Measurements from ENCODE around the gene MAP2K3. TPM values are rescaled to one million over a fixed set of nuclear protein-coding genes. Genes with fewer than 3 reads are reported as not detected.
"Not testable (repeated sequence)": the region's sequence is repeated elsewhere in the genome, so short reads cannot be mapped to it uniquely, and the experiment has no call there.

MAP2K3 gene
- polyA plus RNA-seq, 4 donors: 48.5 to 98.2 (median 73.7) TPM

DNA sequence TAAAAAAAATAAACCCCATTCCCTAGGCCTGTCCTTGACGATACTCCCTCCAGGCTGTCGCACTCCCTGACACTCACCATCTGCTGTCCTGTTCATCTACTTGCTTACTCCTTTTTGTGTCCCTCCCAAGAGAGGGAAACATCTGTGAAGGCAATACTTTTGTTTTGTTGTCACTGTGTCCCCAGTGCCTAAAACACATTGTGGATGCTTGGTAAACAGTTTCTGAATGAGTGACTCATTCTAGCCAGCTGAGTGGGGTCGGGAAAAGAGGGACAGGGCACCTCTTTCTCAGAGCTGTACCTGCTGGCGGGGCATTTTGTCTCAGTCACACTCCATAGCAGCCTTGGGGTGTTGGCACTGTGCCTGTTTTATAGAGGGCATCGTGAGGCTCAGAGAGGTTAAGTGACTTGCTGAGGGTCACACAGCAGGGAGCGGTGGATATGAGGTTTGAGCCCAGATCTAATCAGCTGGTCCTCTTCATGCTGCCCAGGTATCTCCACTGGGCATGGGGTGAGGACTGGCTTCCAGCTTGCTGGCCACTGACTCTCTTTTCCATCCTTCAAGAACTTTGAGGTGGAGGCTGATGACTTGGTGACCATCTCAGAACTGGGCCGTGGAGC is 15.6 kb downstream of the MAP2K3 start:
- no peaks in the 10 kb centered on the region for H3K4me1 ChIP-seq (ENCODE audit: control insufficient read depth in 3 of 3, insufficient read depth in 2 of 3, low read depth in 1 of 3, low read length in 2 of 3)
- H3K27me3 ChIP-seq (ENCODE audit: control insufficient read depth in 3 of 3, insufficient read depth in 3 of 3, low read length in 3 of 3): no peaks in the 10 kb centered on the region
- no peak overlapping the region for H3K4me3 ChIP-seq (ENCODE audit: low read depth in 1 of 3, low read length in 3 of 3)
- 58 to 63% (median 63%) methylated on average over 7 of the region's 7 CpGs for WGBS, 3 donors
- DNase-seq (no peak), FAIRE-seq (no peak)
- peaks cover 0 to 77% (median 18%) of the 10 kb centered on the region in 3 donors for H3K36me3 ChIP-seq (ENCODE audit: control insufficient read depth in 3 of 3, insufficient read depth in 2 of 3, low read depth in 1 of 3, low read length in 3 of 3)
- H3K9me3 ChIP-seq (ENCODE audit: control insufficient read depth in 2 of 2, insufficient read depth in 1 of 2, low read depth in 1 of 2, low read length in 1 of 2): peaks cover 0 to 28% of the 10 kb centered on the region in 2 donors
- no peak overlapping the region for H3K27ac ChIP-seq (ENCODE audit: low read depth in 1 of 3, low read length in 2 of 3)

- Histone ChIP-seq H3K4me3 (ENCODE audit: low read depth in 1 of 3, low read length in 3 of 3) (no peak overlapping the region), H3K36me3 (ENCODE audit: control insufficient read depth in 3 of 3, insufficient read depth in 2 of 3, low read depth in 1 of 3, low read length in 3 of 3) (peaks cover 0 to 80% (median 18%) of the 10 kb centered on the region in 3 donors), H3K4me1 (ENCODE audit: control insufficient read depth in 3 of 3, insufficient read depth in 2 of 3, low read depth in 1 of 3, low read length in 2 of 3) (no peaks in the 10 kb centered on the region), H3K27me3 (ENCODE audit: control insufficient read depth in 3 of 3, insufficient read depth in 3 of 3, low read length in 3 of 3) (no peaks in the 10 kb centered on the region), H3K9me3 (ENCODE audit: control insufficient read depth in 2 of 2, insufficient read depth in 1 of 2, low read depth in 1 of 2, low read length in 1 of 2) (peaks cover 0 to 27% of the 10 kb centered on the region in 2 donors), H3K27ac (ENCODE audit: low read depth in 1 of 3, low read length in 2 of 3) (no peak overlapping the region)
- 72 to 76% (median 73%) methylated on average over 31 of the region's 31 CpGs for WGBS, 3 donors
- DNase-seq: no peak
- FAIRE-seq: no peak
Observed at GRCh38 chr17:21300601-21301571, 16.4 kb downstream of the MAP2K3 start.

DNA sequence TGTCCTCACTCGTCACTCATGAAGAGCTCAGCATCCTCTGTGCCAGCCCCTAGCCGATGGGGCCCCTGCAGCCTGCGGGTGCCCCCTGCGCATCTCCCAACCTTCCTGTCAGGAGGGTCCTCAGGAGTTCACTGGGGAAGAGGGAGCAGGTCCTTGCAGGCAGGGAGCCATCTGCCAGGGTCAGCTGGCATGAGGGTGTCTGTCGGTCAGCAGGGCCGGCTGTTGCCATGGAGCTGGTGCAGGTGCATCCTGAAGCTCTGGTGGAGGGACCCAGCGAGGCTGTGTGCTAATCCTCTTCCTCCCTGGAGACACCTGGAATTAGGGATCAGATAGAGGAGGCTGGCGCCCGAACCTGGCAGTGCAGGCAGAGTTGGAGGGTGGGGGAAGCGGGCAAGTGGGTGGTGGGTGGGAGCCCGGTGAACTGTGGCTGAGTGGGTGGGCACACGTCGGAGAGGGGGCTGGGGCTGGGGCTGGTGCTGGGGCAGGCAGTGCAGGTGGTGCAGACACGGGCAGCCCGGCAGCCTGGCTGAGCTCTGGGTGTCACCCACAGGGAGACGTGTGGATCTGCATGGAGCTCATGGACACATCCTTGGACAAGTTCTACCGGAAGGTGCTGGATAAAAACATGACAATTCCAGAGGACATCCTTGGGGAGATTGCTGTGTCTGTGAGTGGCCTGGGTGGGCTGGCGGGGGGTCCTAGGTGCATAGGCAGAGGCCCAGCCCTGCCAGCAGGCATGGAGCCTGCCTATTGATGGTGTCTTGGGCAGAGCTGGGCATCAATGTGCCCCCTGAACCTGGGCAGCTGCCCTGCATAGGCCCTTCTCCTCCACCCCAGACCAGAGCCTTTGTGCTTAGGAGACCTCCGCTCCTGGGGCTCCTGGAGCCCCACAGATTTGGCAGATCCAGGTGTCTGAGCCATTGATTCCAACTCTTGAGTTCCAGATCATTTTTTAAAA is 17.4 kb downstream of the MAP2K3 start:
- no peak for FAIRE-seq
- H3K4me1 ChIP-seq (ENCODE audit: control insufficient read depth in 3 of 3, insufficient read depth in 2 of 3, low read depth in 1 of 3, low read length in 2 of 3): no peaks in the 10 kb centered on the region
- peaks cover 0 to 78% (median 18%) of the 10 kb centered on the region in 3 donors for H3K36me3 ChIP-seq (ENCODE audit: control insufficient read depth in 3 of 3, insufficient read depth in 2 of 3, low read depth in 1 of 3, low read length in 3 of 3)
- no peak for DNase-seq
- H3K27me3 ChIP-seq (ENCODE audit: control insufficient read depth in 3 of 3, insufficient read depth in 3 of 3, low read length in 3 of 3): no peaks in the 10 kb centered on the region
- 67 to 77% (median 71%) methylated on average over 19 of the region's 19 CpGs for WGBS, 3 donors
- no peak overlapping the region for H3K27ac ChIP-seq (ENCODE audit: low read depth in 1 of 3, low read length in 2 of 3)
- peaks cover 0 to 18% of the 10 kb centered on the region in 2 donors for H3K9me3 ChIP-seq (ENCODE audit: control insufficient read depth in 2 of 2, insufficient read depth in 1 of 2, low read depth in 1 of 2, low read length in 1 of 2)
- no peak overlapping the region for H3K4me3 ChIP-seq (ENCODE audit: low read depth in 1 of 3, low read length in 3 of 3)

DNA sequence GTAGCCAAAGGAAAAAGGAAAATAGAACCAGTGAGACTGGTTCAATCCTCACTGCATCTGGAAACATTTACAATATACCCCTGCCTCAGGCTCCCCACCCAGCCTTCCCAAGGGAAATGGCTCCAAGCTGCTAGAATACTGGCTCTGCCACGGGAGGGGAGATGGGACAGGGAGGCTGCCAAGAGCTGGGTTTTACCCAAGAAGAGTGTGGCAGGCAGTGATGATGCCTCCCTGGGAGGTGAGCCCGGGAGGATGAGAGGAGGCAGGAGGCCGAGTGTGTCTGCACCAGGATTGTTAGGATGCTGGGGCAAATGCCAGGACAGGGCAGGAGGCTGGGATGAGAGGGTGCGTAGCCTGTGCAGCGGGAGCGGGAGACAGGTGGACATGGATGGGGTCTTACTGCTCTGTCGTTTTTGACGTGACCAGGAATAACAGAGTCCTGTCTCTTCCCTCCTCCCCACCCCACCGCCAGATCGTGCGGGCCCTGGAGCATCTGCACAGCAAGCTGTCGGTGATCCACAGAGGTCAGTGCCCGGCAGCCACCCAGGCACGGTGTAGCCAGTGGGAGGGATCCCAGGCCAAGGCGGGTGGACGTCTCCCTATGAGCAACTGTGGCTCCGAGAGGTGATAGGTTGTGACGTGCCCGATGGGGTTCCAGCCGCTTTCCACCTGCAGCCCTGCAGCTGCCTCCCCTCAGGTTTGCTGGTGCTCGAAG is 18.4 kb downstream of the MAP2K3 start:
- no peaks in the 10 kb centered on the region for H3K4me1 ChIP-seq (ENCODE audit: control insufficient read depth in 3 of 3, insufficient read depth in 2 of 3, low read depth in 1 of 3, low read length in 2 of 3)
- H3K27ac ChIP-seq (ENCODE audit: low read depth in 1 of 3, low read length in 2 of 3): no peak overlapping the region
- H3K9me3 ChIP-seq (ENCODE audit: control insufficient read depth in 2 of 2, insufficient read depth in 1 of 2, low read depth in 1 of 2, low read length in 1 of 2): peaks cover 0 to 11% of the 10 kb centered on the region in 2 donors
- H3K27me3 ChIP-seq (ENCODE audit: control insufficient read depth in 3 of 3, insufficient read depth in 3 of 3, low read length in 3 of 3): no peaks in the 10 kb centered on the region
- DNase-seq: peak in 1 of 2 donors; percentile 11
- no peak for FAIRE-seq
- WGBS, 3 donors: 68 to 76% (median 73%) methylated on average over 21 of the region's 21 CpGs
- H3K4me3 ChIP-seq (ENCODE audit: low read depth in 1 of 3, low read length in 3 of 3): no peak overlapping the region
- H3K36me3 ChIP-seq (ENCODE audit: control insufficient read depth in 3 of 3, insufficient read depth in 2 of 3, low read depth in 1 of 3, low read length in 3 of 3): peaks cover 0 to 77% (median 18%) of the 10 kb centered on the region in 3 donors

DNA sequence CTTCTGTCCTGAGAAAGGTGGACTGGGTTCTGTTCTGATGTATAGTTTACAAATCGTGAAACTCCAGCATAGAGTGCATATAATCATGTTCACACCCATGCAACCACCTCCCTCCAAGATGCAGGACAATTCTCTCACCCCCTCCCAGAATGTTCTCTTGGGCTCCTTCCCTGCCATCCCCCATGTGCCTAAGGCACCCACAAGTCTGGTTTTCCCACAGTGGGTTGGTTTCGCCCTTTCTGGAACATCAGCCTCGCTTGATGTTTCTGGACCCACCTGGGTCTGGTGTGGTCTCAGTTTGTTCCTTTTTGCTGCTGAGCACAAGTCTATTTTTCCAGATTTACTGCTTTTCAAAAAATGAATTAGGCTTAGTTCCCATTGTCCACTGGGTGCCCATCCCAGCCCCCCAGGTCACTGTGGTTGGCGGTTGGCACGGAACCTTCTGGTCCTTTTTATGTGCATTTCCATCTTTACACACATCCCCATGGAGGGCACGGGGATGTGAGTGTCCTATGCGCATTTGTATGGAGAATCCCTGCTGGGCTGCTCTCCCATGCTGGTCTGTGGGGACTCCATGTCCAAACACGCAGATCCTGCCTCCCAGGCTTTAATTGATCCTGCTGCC is 19.0 kb downstream of the MAP2K3 start:
- WGBS, 3 donors: 84 to 91% (median 90%) methylated on average over 8 of the region's 8 CpGs
- H3K36me3 ChIP-seq (ENCODE audit: control insufficient read depth in 3 of 3, insufficient read depth in 2 of 3, low read depth in 1 of 3, low read length in 3 of 3): peaks cover 0 to 73% (median 19%) of the 10 kb centered on the region in 3 donors

GRCh38 chr17:21304091-21304490 is 19.6 kb downstream of the MAP2K3 start:
- Histone ChIP-seq H3K27me3 (ENCODE audit: control insufficient read depth in 3 of 3, insufficient read depth in 3 of 3, low read length in 3 of 3) (no peaks in the 10 kb centered on the region), H3K27ac (ENCODE audit: low read depth in 1 of 3, low read length in 2 of 3) (no peak overlapping the region), H3K9me3 (ENCODE audit: control insufficient read depth in 2 of 2, insufficient read depth in 1 of 2, low read depth in 1 of 2, low read length in 1 of 2) (peaks cover 0 to 12% of the 10 kb centered on the region in 2 donors), H3K36me3 (ENCODE audit: control insufficient read depth in 3 of 3, insufficient read depth in 2 of 3, low read depth in 1 of 3, low read length in 3 of 3) (peaks cover 5 to 72% (median 24%) of the 10 kb centered on the region in 3 donors), H3K4me1 (ENCODE audit: control insufficient read depth in 3 of 3, insufficient read depth in 2 of 3, low read depth in 1 of 3, low read length in 2 of 3) (no peaks in the 10 kb centered on the region), H3K4me3 (ENCODE audit: low read depth in 1 of 3, low read length in 3 of 3) (no peak overlapping the region)
- DNase-seq: no peak
- no peak for FAIRE-seq
- 73 to 78% (median 78%) methylated on average over 9 of the region's 9 CpGs for WGBS, 3 donors

More for the DNA sequence above, 19.0 kb downstream of the MAP2K3 start:
- H3K27me3 ChIP-seq (ENCODE audit: control insufficient read depth in 3 of 3, insufficient read depth in 3 of 3, low read length in 3 of 3): no peaks in the 10 kb centered on the region
- no peaks in the 10 kb centered on the region for H3K4me1 ChIP-seq (ENCODE audit: control insufficient read depth in 3 of 3, insufficient read depth in 2 of 3, low read depth in 1 of 3, low read length in 2 of 3)
- no peak overlapping the region for H3K27ac ChIP-seq (ENCODE audit: low read depth in 1 of 3, low read length in 2 of 3)
- FAIRE-seq (no peak), DNase-seq (peak in 1 of 2 donors; percentile 9)
- peaks cover 0 to 7% of the 10 kb centered on the region in 2 donors for H3K9me3 ChIP-seq (ENCODE audit: control insufficient read depth in 2 of 2, insufficient read depth in 1 of 2, low read depth in 1 of 2, low read length in 1 of 2)
- no peak overlapping the region for H3K4me3 ChIP-seq (ENCODE audit: low read depth in 1 of 3, low read length in 3 of 3)

GRCh38 chr17:21304551-21305151 is 20.1 kb downstream of the MAP2K3 start:
- H3K4me3 ChIP-seq (ENCODE audit: low read depth in 1 of 3, low read length in 3 of 3); H3K27ac ChIP-seq (ENCODE audit: low read depth in 1 of 3, low read length in 2 of 3); DNase-seq; H3K4me1 ChIP-seq (ENCODE audit: control insufficient read depth in 3 of 3, insufficient read depth in 2 of 3, low read depth in 1 of 3, low read length in 2 of 3); H3K27me3 ChIP-seq (ENCODE audit: control insufficient read depth in 3 of 3, insufficient read depth in 3 of 3, low read length in 3 of 3); FAIRE-seq: not testable (repeated sequence)
- Histone ChIP-seq H3K36me3 (ENCODE audit: control insufficient read depth in 3 of 3, insufficient read depth in 2 of 3, low read depth in 1 of 3, low read length in 3 of 3) (peaks cover 7 to 72% (median 24%) of the 10 kb centered on the region in 3 donors), H3K9me3 (ENCODE audit: control insufficient read depth in 2 of 2, insufficient read depth in 1 of 2, low read depth in 1 of 2, low read length in 1 of 2) (peaks cover 0 to 14% of the 10 kb centered on the region in 2 donors)
- 85 to 89% (median 85%) methylated on average over 17 of the region's 17 CpGs for WGBS, 3 donors

Measured in small intestine (tissue), 7 donors.